ENCODE measurements around the gene SFRP2. TPM values are rescaled to one million over a fixed set of nuclear protein-coding genes. Genes with fewer than 3 reads are reported as not detected.
A peak's percentile ranks its signal among the peaks of the same experiment; 100 is the strongest.

Gene SFRP2
- total and polyA plus RNA-seq, 4 experiments from 2014 or later, result not detected

GRCh38 chr4:153748378-153748777 is 40.5 kb downstream of the SFRP2 start:
- H3K9me3 ChIP-seq (ENCODE audit: control insufficient read depth in 1 of 2, low read length in 2 of 2), result no peaks in the 10 kb centered on the region
- no peak overlapping the region for H3K4me3 Mint-ChIP-seq
- no peak overlapping the region for H3K4me3 ChIP-seq (ENCODE audit: low read length in 2 of 2)
- H3K36me3 Mint-ChIP-seq, result no peaks in the 10 kb centered on the region
- no peaks in the 10 kb centered on the region for H3K4me1 ChIP-seq (ENCODE audit: insufficient read depth, low read length)
- intact Hi-C loops (cut with micrococcal nuclease), result no loop called here
- no peaks in the 10 kb centered on the region for H3K27me3 ChIP-seq (ENCODE audit: insufficient read depth, low read length)
- CTCF ChIA-PET (ENCODE audit: partially characterized antibody), result interaction anchor here (2.0 to 3.2 kb wide), 3 partner anchors 10 to 113 kb away, joined by 10 to 29 read pairs (median 19); no protein-coding TSS in a partner anchor
- no peak overlapping the region for H3K27ac Mint-ChIP-seq
- peaks cover 0 to 2% of the 10 kb centered on the region in 2 donors for H3K27me3 Mint-ChIP-seq
- DNase-seq, result no peak
- no peaks in the 10 kb centered on the region for H3K4me1 Mint-ChIP-seq
- H3K27ac ChIP-seq (ENCODE audit: low read depth, low read length), result no peak overlapping the region
- no peaks in the 10 kb centered on the region for H3K9me3 Mint-ChIP-seq
- H3K36me3 ChIP-seq (ENCODE audit: insufficient read depth, low read length), result no peaks in the 10 kb centered on the region
- POLR2A ChIA-PET (ENCODE audit: partially characterized antibody), result interaction anchor here (0.8 kb wide), 1 partner anchor 31 kb away, joined by 3 read pairs; no protein-coding TSS in a partner anchor

- Mint-ChIP-seq H3K4me1 (no peaks in the 10 kb centered on the region), H3K4me3 (no peak overlapping the region), H3K27ac (no peak overlapping the region), H3K36me3 (no peaks in the 10 kb centered on the region), H3K9me3 (no peaks in the 10 kb centered on the region), H3K27me3 (peaks cover 1 to 2% of the 10 kb centered on the region in 2 donors)
- Histone ChIP-seq H3K36me3 (ENCODE audit: insufficient read depth, low read length) (no peaks in the 10 kb centered on the region), H3K9me3 (ENCODE audit: control insufficient read depth in 1 of 2, low read length in 2 of 2) (no peaks in the 10 kb centered on the region), H3K4me3 (ENCODE audit: low read length in 2 of 2) (no peak overlapping the region), H3K27me3 (ENCODE audit: insufficient read depth, low read length) (no peaks in the 10 kb centered on the region), H3K4me1 (ENCODE audit: insufficient read depth, low read length) (no peaks in the 10 kb centered on the region), H3K27ac (ENCODE audit: low read depth, low read length) (no peak overlapping the region)
- intact Hi-C loops (cut with micrococcal nuclease), result no loop called here
- CTCF ChIA-PET (ENCODE audit: partially characterized antibody), result interaction anchor here (1.3 to 1.8 kb wide), 2 partner anchors 8 to 17 kb away, joined by 3 to 4 read pairs; no protein-coding TSS in a partner anchor
- POLR2A ChIA-PET (ENCODE audit: partially characterized antibody), result no interaction called here
- DNase-seq, result no peak
These were observed 41.4 kb downstream of the SFRP2 start for GRCh38 chr4:153747406-153747955.

- H3K4me1 ChIP-seq (ENCODE audit: insufficient read depth, low read length), result no peaks in the 10 kb centered on the region
- intact Hi-C loops (cut with micrococcal nuclease), result no loop called here
- H3K9me3 ChIP-seq (ENCODE audit: control insufficient read depth in 1 of 2, low read length in 2 of 2), result no peaks in the 10 kb centered on the region
- H3K9me3 Mint-ChIP-seq, result peaks cover 0 to 10% (median 8%) of the 10 kb centered on the region in 8 donors
- no peak overlapping the region for H3K4me3 Mint-ChIP-seq
- ChIA-PET CTCF (ENCODE audit: partially characterized antibody) (no interaction called here), POLR2A (ENCODE audit: partially characterized antibody) (no interaction called here)
- H3K27ac Mint-ChIP-seq, result no peak overlapping the region
- H3K27me3 ChIP-seq (ENCODE audit: insufficient read depth, low read length), result no peaks in the 10 kb centered on the region
- no peak for DNase-seq
- H3K27ac ChIP-seq (ENCODE audit: low read depth, low read length), result no peak overlapping the region
- H3K27me3 Mint-ChIP-seq, result peaks cover 4 to 7% of the 10 kb centered on the region in 2 donors
- no peaks in the 10 kb centered on the region for H3K36me3 ChIP-seq (ENCODE audit: insufficient read depth, low read length)
- peaks cover 0 to 5% of the 10 kb centered on the region in 2 donors for H3K36me3 Mint-ChIP-seq
- no peaks in the 10 kb centered on the region for H3K4me1 Mint-ChIP-seq
- H3K4me3 ChIP-seq (ENCODE audit: low read length in 2 of 2), result no peak overlapping the region
These were observed 43.2 kb downstream of the SFRP2 start for GRCh38 chr4:153745651-153746050.

GRCh38 chr4:153741541-153741940 is 47.3 kb downstream of the SFRP2 start:
- H3K27ac ChIP-seq (ENCODE audit: low read depth, low read length), result no peak overlapping the region
- no peaks in the 10 kb centered on the region for H3K36me3 ChIP-seq (ENCODE audit: insufficient read depth, low read length)
- H3K4me1 ChIP-seq (ENCODE audit: insufficient read depth, low read length), result no peaks in the 10 kb centered on the region
- DNase-seq, result no peak
- no peak overlapping the region for H3K4me3 ChIP-seq (ENCODE audit: low read length in 2 of 2)
- intact Hi-C loops (cut with micrococcal nuclease), result no loop called here
- Mint-ChIP-seq H3K4me3 (no peak overlapping the region), H3K9me3 (peaks cover 0 to 17% (median 11%) of the 10 kb centered on the region in 8 donors), H3K36me3 (peaks cover 0 to 8% of the 10 kb centered on the region in 2 donors), H3K27ac (no peak overlapping the region), H3K27me3 (peaks cover 5 to 8% of the 10 kb centered on the region in 2 donors), H3K4me1 (no peaks in the 10 kb centered on the region)
- ChIA-PET CTCF (ENCODE audit: partially characterized antibody) (interaction anchor here (1.6 to 2.4 kb wide), 2 partner anchors 9 to 14 kb away, joined by 4 to 11 read pairs; no protein-coding TSS in a partner anchor), POLR2A (ENCODE audit: partially characterized antibody) (no interaction called here)
- H3K9me3 ChIP-seq (ENCODE audit: control insufficient read depth in 1 of 2, low read length in 2 of 2), result no peaks in the 10 kb centered on the region
- no peaks in the 10 kb centered on the region for H3K27me3 ChIP-seq (ENCODE audit: insufficient read depth, low read length)

GRCh38 chr4:153735906-153736461 is 52.9 kb downstream of the SFRP2 start:
- peaks cover 8 to 10% of the 10 kb centered on the region in 2 donors for H3K27me3 Mint-ChIP-seq
- DNase-seq, result no peak
- H3K27ac Mint-ChIP-seq, result no peak overlapping the region
- peaks cover 0 to 13% (median 5%) of the 10 kb centered on the region in 8 donors for H3K9me3 Mint-ChIP-seq
- CTCF ChIA-PET (ENCODE audit: partially characterized antibody), result no interaction called here
- H3K4me1 ChIP-seq (ENCODE audit: insufficient read depth, low read length), result no peaks in the 10 kb centered on the region
- intact Hi-C loops (cut with micrococcal nuclease), result no loop called here
- no peak overlapping the region for H3K4me3 Mint-ChIP-seq
- H3K4me3 ChIP-seq (ENCODE audit: low read length in 2 of 2), result no peak overlapping the region
- H3K27me3 ChIP-seq (ENCODE audit: insufficient read depth, low read length), result no peaks in the 10 kb centered on the region
- H3K27ac ChIP-seq (ENCODE audit: low read depth, low read length), result no peak overlapping the region
- H3K4me1 Mint-ChIP-seq, result peaks cover 0 to 1% (median 0%) of the 10 kb centered on the region in 4 donors
- no peaks in the 10 kb centered on the region for H3K36me3 ChIP-seq (ENCODE audit: insufficient read depth, low read length)
- peaks cover 0 to 5% of the 10 kb centered on the region in 2 donors for H3K36me3 Mint-ChIP-seq
- H3K9me3 ChIP-seq (ENCODE audit: control insufficient read depth in 1 of 2, low read length in 2 of 2), result no peaks in the 10 kb centered on the region
- POLR2A ChIA-PET (ENCODE audit: partially characterized antibody), result no interaction called here

GRCh38 chr4:153733751-153734448 is 55.0 kb downstream of the SFRP2 start:
- no peaks in the 10 kb centered on the region for H3K9me3 ChIP-seq (ENCODE audit: control insufficient read depth in 1 of 2, low read length in 2 of 2)
- no peaks in the 10 kb centered on the region for H3K4me1 ChIP-seq (ENCODE audit: insufficient read depth, low read length)
- no peaks in the 10 kb centered on the region for H3K27me3 ChIP-seq (ENCODE audit: insufficient read depth, low read length)
- H3K4me3 ChIP-seq (ENCODE audit: low read length in 2 of 2), result no peak overlapping the region
- H3K36me3 Mint-ChIP-seq, result no peaks in the 10 kb centered on the region
- no peak overlapping the region for H3K27ac ChIP-seq (ENCODE audit: low read depth, low read length)
- H3K9me3 Mint-ChIP-seq, result peaks cover 0 to 5% (median 0%) of the 10 kb centered on the region in 8 donors
- POLR2A ChIA-PET (ENCODE audit: partially characterized antibody), result no interaction called here
- CTCF ChIA-PET (ENCODE audit: partially characterized antibody), result interaction anchor here (0.7 to 2.6 kb wide), 2 partner anchors 16 to 736 kb away, joined by 3 to 19 read pairs; no protein-coding TSS in a partner anchor
- H3K27ac Mint-ChIP-seq, result no peak overlapping the region
- no peaks in the 10 kb centered on the region for H3K36me3 ChIP-seq (ENCODE audit: insufficient read depth, low read length)
- intact Hi-C loops (cut with micrococcal nuclease), result no loop called here
- no peak for DNase-seq
- H3K4me1 Mint-ChIP-seq, result peaks cover 0 to 1% (median 0%) of the 10 kb centered on the region in 4 donors
- H3K27me3 Mint-ChIP-seq, result peaks cover 5 to 6% of the 10 kb centered on the region in 2 donors
- H3K4me3 Mint-ChIP-seq, result no peak overlapping the region

GRCh38 chr4:153731239-153731638 is 57.6 kb downstream of the SFRP2 start:
- H3K4me1 Mint-ChIP-seq, result peaks cover 0 to 1% (median 0%) of the 10 kb centered on the region in 4 donors
- Histone ChIP-seq H3K36me3 (ENCODE audit: insufficient read depth, low read length) (no peaks in the 10 kb centered on the region), H3K27ac (ENCODE audit: low read depth, low read length) (no peak overlapping the region), H3K27me3 (ENCODE audit: insufficient read depth, low read length) (no peaks in the 10 kb centered on the region), H3K9me3 (ENCODE audit: control insufficient read depth in 1 of 2, low read length in 2 of 2) (no peaks in the 10 kb centered on the region), H3K4me1 (ENCODE audit: insufficient read depth, low read length) (no peaks in the 10 kb centered on the region), H3K4me3 (ENCODE audit: low read length in 2 of 2) (no peak overlapping the region)
- H3K27ac Mint-ChIP-seq, result peak overlapping the region in 1 of 7 donors; percentile 38
- intact Hi-C loops (cut with micrococcal nuclease), result no loop called here
- H3K9me3 Mint-ChIP-seq, result no peaks in the 10 kb centered on the region
- H3K4me3 Mint-ChIP-seq, result no peak overlapping the region
- ChIA-PET CTCF (ENCODE audit: partially characterized antibody) (no interaction called here), POLR2A (ENCODE audit: partially characterized antibody) (no interaction called here)
- H3K27me3 Mint-ChIP-seq, result peaks cover 5% of the 10 kb centered on the region in 2 donors
- DNase-seq, result no peak
- no peaks in the 10 kb centered on the region for H3K36me3 Mint-ChIP-seq

All from CD4-positive, alpha-beta memory T cell (primary cell).